ENCODE results near the gene CYB5R4. TPM values are rescaled to one million over a fixed set of nuclear protein-coding genes. Genes with fewer than 3 reads are reported as not detected.

The CYB5R4 gene
- total RNA-seq, 1 experiment from 2014 or later: 12.5 TPM

- TF ChIP-seq AFF4 (CRISPR knock-in tag; IDR thresholded peaks at IDR 0.05; ENCODE audit: borderline replicate concordance): no peak
These were observed 57.5 kb downstream of the CYB5R4 start (continued) for GRCh38 chr6:83917001-83917400.

GRCh38 chr6:83920017-83920416 is 60.5 kb downstream of the CYB5R4 start:
- H3K27ac Mint-ChIP-seq: 0 out of 2 replicates have a peak overlapping the region, but pooled peaks have one; percentile 15
- ATAC-seq (no peak), DNase-seq (ENCODE audit: low spot score) (no peak)
- H3K27me3 Mint-ChIP-seq (ENCODE audit: low read depth): no peaks in the 10 kb centered on the region
- ChIA-PET CTCF (no interaction called here), POLR2A (no interaction called here)
- H3K4me1 Mint-ChIP-seq: no peaks in the 10 kb centered on the region
- H3K4me3 Mint-ChIP-seq: no peak overlapping the region
- TF ChIP-seq GRHL2 (CRISPR knock-in tag; IDR thresholded peaks at IDR 0.05; ENCODE audit: insufficient replicate concordance, severe bottlenecking) (no peak), FOXJ3 (CRISPR knock-in tag; IDR thresholded peaks at IDR 0.05; ENCODE audit: borderline replicate concordance) (no peak), AFF4 (CRISPR knock-in tag; IDR thresholded peaks at IDR 0.05; ENCODE audit: borderline replicate concordance) (no peak), CREB1 (CRISPR knock-in tag; IDR thresholded peaks at IDR 0.05) (no peak), ZNF317 (CRISPR knock-in tag; IDR thresholded peaks at IDR 0.05; ENCODE audit: borderline replicate concordance, low read depth) (no peak), ZNF138 (CRISPR knock-in tag; conservative IDR thresholded peaks at IDR 0.05) (no peak), SOX15 (CRISPR knock-in tag; IDR thresholded peaks at IDR 0.05) (no peak), ZNF281 (CRISPR knock-in tag; IDR thresholded peaks at IDR 0.05) (no peak), SMAD3 (CRISPR knock-in tag; IDR thresholded peaks at IDR 0.05; ENCODE audit: borderline replicate concordance) (no peak), JAZF1 (CRISPR knock-in tag; IDR thresholded peaks at IDR 0.05) (no peak), HMGA2 (CRISPR knock-in tag; IDR thresholded peaks at IDR 0.05) (no peak), FOXP4 (CRISPR knock-in tag; IDR thresholded peaks at IDR 0.05) (no peak)
- H3K36me3 Mint-ChIP-seq: peaks cover 9% of the 10 kb centered on the region
- peaks cover 9% of the 10 kb centered on the region; the same call in 1 of the 2 replicates for H3K9me3 Mint-ChIP-seq
